G401.6 (cell line): Measurements from ENCODE around the gene CROCC.
"Not testable (repeated sequence)": the region's sequence is repeated elsewhere in the genome, so short reads cannot be mapped to it uniquely, and the experiment has no call there.

Experiments used
- FAIRE-seq: peaks from 2 replicates; lab custom pipeline; 2012; peaks lifted over from hg19 to GRCh38; lab: Jason Lieb, UNC

The CROCC gene

GRCh38 chr1:16938351-16939321, 16.9 kb downstream of the CROCC start:
- no peak for FAIRE-seq

- not testable (repeated sequence) for FAIRE-seq
These were observed 17.9 kb downstream of the CROCC start for GRCh38 chr1:16939386-16940180.

- no peak for FAIRE-seq
These were observed 22.3 kb downstream of the CROCC start for GRCh38 chr1:16944038-16944437.

GRCh38 chr1:16945512-16945911, 23.8 kb downstream of the CROCC start:
- not testable (repeated sequence) for FAIRE-seq

GRCh38 chr1:16946185-16946584, 24.5 kb downstream of the CROCC start:
- FAIRE-seq = not testable (repeated sequence)

GRCh38 chr1:16946646-16947045, 24.9 kb downstream of the CROCC start:
- no peak for FAIRE-seq

GRCh38 chr1:16948282-16948891, 26.7 kb downstream of the CROCC start:
- FAIRE-seq = not testable (repeated sequence)

GRCh38 chr1:16949026-16949425, 27.3 kb downstream of the CROCC start:
- not testable (repeated sequence) for FAIRE-seq

- not testable (repeated sequence) for FAIRE-seq
These were observed 30.6 kb downstream of the CROCC start for GRCh38 chr1:16952376-16952775.

- no peak for FAIRE-seq
These were observed 32.8 kb downstream of the CROCC start for GRCh38 chr1:16954579-16954978.

- FAIRE-seq = no peak
These were observed 33.5 kb downstream of the CROCC start for GRCh38 chr1:16955186-16955585.

- FAIRE-seq = no peak
These were observed 35.0 kb downstream of the CROCC start for GRCh38 chr1:16956775-16957174.

GRCh38 chr1:16957731-16958130, 36.0 kb downstream of the CROCC start:
- no peak for FAIRE-seq

GRCh38 chr1:16958475-16958874, 36.7 kb downstream of the CROCC start:
- no peak for FAIRE-seq

- no peak for FAIRE-seq
These were observed 39.0 kb downstream of the CROCC start for GRCh38 chr1:16960560-16961296.

GRCh38 chr1:16961297-16962133, 39.8 kb downstream of the CROCC start:
- FAIRE-seq = no peak

- FAIRE-seq = not testable (repeated sequence)
These were observed 42.4 kb downstream of the CROCC start for GRCh38 chr1:16964169-16964568.

- no peak for FAIRE-seq
These were observed 43.8 kb downstream of the CROCC start for GRCh38 chr1:16965486-16966067.

- no peak for FAIRE-seq
These were observed 44.6 kb downstream of the CROCC start for GRCh38 chr1:16966282-16966681.

- no peak for FAIRE-seq
These were observed 45.4 kb downstream of the CROCC start for GRCh38 chr1:16967095-16967575.
